GM12878 (cell line): Measurements from ENCODE around the gene ICE1. TPM values are rescaled to one million over a fixed set of nuclear protein-coding genes. Genes with fewer than 3 reads are reported as not detected.
"Not testable (repeated sequence)": the region's sequence is repeated elsewhere in the genome, so short reads cannot be mapped to it uniquely, and the experiment has no call there.

Experiments
- ATAC-seq: fragments of 200-7000 bp; cut with Tn5 transposase; 3 replicates; pipeline ENCODE4 v1.9.1; 2020; ENCODE audit warnings: mild to moderate bottlenecking, moderate library complexity
- BruUV-seq: library from RNA; stranded (reverse); fragments of 400-500 nt; replicated peaks from 2 replicates; lab custom pipeline; 2021; lab: Mats Ljungman, UMichigan
- CTCF ChIA-PET: fragments of 300-600 bp; sonication (Branson Sonifier 250); formaldehyde crosslinking; extraction: SDS; loops from one replicate; lab custom pipeline; 2021; ENCODE audit warnings: inconsistent platforms; lab: Yijun Ruan, JAX
- POLR2A ChIA-PET: fragments of 350-600 bp; formaldehyde crosslinking; extraction: SDS; loops from one replicate; lab custom pipeline; 2021; ENCODE audit warnings: inconsistent platforms; lab: Charles Lee
- RAD21 ChIA-PET: fragments of 300-600 bp; sonication (Branson Sonifier 250); formaldehyde crosslinking; loops from one replicate; lab custom pipeline; 2023; ENCODE audit warnings: antibody characterized with exemption; ENCODE audit not compliant: unreplicated experiment; lab: Charles Lee
- SMC1A ChIA-PET: fragments of 300-600 bp; sonication (Branson Sonifier 250); formaldehyde crosslinking; loops from one replicate; lab custom pipeline; 2023; ENCODE audit not compliant: unreplicated experiment, uncharacterized antibody; lab: Charles Lee
- DNase-seq: peaks from one replicate; pipeline ENCODE4 v3.0.0-alpha.2; 2011; ENCODE audit warnings: low read depth, low spot score
- FAIRE-seq: peaks from 3 replicates; lab custom pipeline; 2011; peaks lifted over from hg19 to GRCh38; lab: Jason Lieb, UNC
- H2AFZ ChIP-seq: 2 replicates; pipeline ENCODE4 v1.6.0; 2011; ENCODE audit warnings: low read depth, low read length, control low read depth; ENCODE audit not compliant: control insufficient read depth
- H3K27ac ChIP-seq: 2 replicates; pipeline ENCODE4 v1.5.1; 2011; ENCODE audit warnings: control low read depth; ENCODE audit not compliant: control insufficient read depth, insufficient read depth
- H3K27me3 ChIP-seq, 2 experiments: replicated peaks in 1 of 2; 2 replicates each; pipeline versions ENCODE4 v1.6.0 to v1.6.1; 2011; ENCODE audit warnings: low read length in 1 of 2; ENCODE audit not compliant: control insufficient read depth in 2 of 2, insufficient read depth in 2 of 2
- H3K36me3 ChIP-seq, 2 experiments: 2 replicates each; pipeline ENCODE4 v1.5.1; 2011; ENCODE audit warnings: low read length in 1 of 2; ENCODE audit not compliant: control insufficient read depth in 2 of 2, insufficient read depth in 2 of 2
- H3K4me1 ChIP-seq: 2 replicates; pipeline ENCODE4 v1.6.1; 2011; ENCODE audit warnings: mild to moderate bottlenecking, low read length, moderate library complexity, mixed read lengths; ENCODE audit not compliant: control insufficient read depth, insufficient read depth
- H3K4me2 ChIP-seq: 2 replicates; pipeline ENCODE4 v1.6.0; 2011; ENCODE audit warnings: control low read depth; ENCODE audit not compliant: control insufficient read depth, insufficient read depth
- H3K4me3 ChIP-seq: fragments of 200-600 bp; sonication (generic); 2 replicates; pipeline ENCODE4 v1.5.1; 2016
- H3K79me2 ChIP-seq: 2 replicates; pipeline ENCODE4 v1.6.0; 2011; ENCODE audit warnings: low read length; ENCODE audit not compliant: control insufficient read depth, insufficient read depth
- H3K9ac ChIP-seq: 2 replicates; pipeline ENCODE4 v1.8.0; 2011; ENCODE audit warnings: low read length, control low read depth, mixed read lengths; ENCODE audit not compliant: control insufficient read depth, insufficient read depth
- H3K9me3 ChIP-seq: replicated peaks from 3 replicates; pipeline ENCODE4 v1.5.1; 2011; ENCODE audit warnings: mild to moderate bottlenecking, low read length; ENCODE audit not compliant: control insufficient read depth, insufficient read depth
- H4K20me1 ChIP-seq: 2 replicates; pipeline ENCODE4 v1.6.0; 2011; ENCODE audit not compliant: control insufficient read depth, insufficient read depth
- ATF3 ChIP-seq: IDR thresholded peaks from 2 replicates; pipeline ENCODE4 v1.6.1; 2011; ENCODE audit warnings: low read depth, mild to moderate bottlenecking, low read length, moderate library complexity, borderline replicate concordance; ENCODE audit errors: extremely low read depth
- KDM1A ChIP-seq: fragments of 200-600 bp; sonication (generic); IDR thresholded peaks from 2 replicates; pipeline ENCODE4 v1.6.1; 2016; ENCODE audit warnings: borderline replicate concordance
- PKNOX1 ChIP-seq: fragments of 450-650 bp; IDR thresholded peaks from 2 replicates; pipeline ENCODE4 v1.6.1; 2016; ENCODE audit warnings: mild to moderate bottlenecking
- RFX5 ChIP-seq: IDR thresholded peaks from 2 replicates; pipeline ENCODE4 v1.6.1; 2011; ENCODE audit warnings: low read depth, low read length, improper control_type of control experiment
- SUPT20H ChIP-seq: IDR thresholded peaks from 2 replicates; pipeline ENCODE4 v1.6.1; 2011; ENCODE audit warnings: low read depth, mild to moderate bottlenecking, low read length, moderate library complexity, borderline replicate concordance; ENCODE audit not compliant: control insufficient read depth
- ZBTB4 ChIP-seq: fragments of 450-650 bp; formaldehyde crosslinking; IDR thresholded peaks from 2 replicates; pipeline ENCODE4 v1.4.0; 2022; ENCODE audit warnings: mild to moderate bottlenecking, moderate library complexity
- ZNF384 ChIP-seq: IDR thresholded peaks from 2 replicates; pipeline ENCODE4 v1.6.1; 2012; ENCODE audit warnings: low read depth, mild to moderate bottlenecking, low read length, improper control_type of control experiment, borderline replicate concordance
- WGBS: methylation state at CpG from one replicate; pipeline ENCODE4 v1.1.6; 2016; ENCODE audit warnings: low lambda C conversion rate; ENCODE audit not compliant: insufficient replicate concordance, insufficient coverage; ENCODE audit errors: missing lambda C conversion rate; 5-methylcytosine and 5-hydroxymethylcytosine counted together
- in situ Hi-C: fragments of 300-500 bp; cut with MboI; formaldehyde crosslinking; loops from 9 replicates; pipeline ENCODE4 v1.14.3; 2018; ENCODE audit warnings: mixed read lengths
- intact Hi-C: fragments of 100-400 bp; cut with micrococcal nuclease; formaldehyde crosslinking; loops from one replicate; pipeline ENCODE4 v1.14.2; 2022; ENCODE audit not compliant: unreplicated experiment
- polyA plus RNA-seq, 11 experiments: library from polyadenylated mRNA; depleted of rRNA in 4 of 11; unstranded in 6 of 11; stranded (reverse) in 5 of 11; fragments of >200 nt; fragmentation: Nextera tagmentation in 4 of 11; fragmentation: Illumina TruSeq in 1 of 11; extraction: Ambion mirVana in 4 of 11; extraction: Trizol in 1 of 11; gene quantifications; 1 replicate in 1 of 11; 2 replicates in 10 of 11; pipeline versions ENCODE4 v1.2.1 to v1.2.3, GENCODE V29; 2011 to 2016; ENCODE audit warnings: inconsistent platforms in 2 of 11, missing spikeins in 2 of 11, low read depth in 1 of 11
- total RNA-seq, 4 experiments: library from RNA; depleted of rRNA in 3 of 4; stranded (reverse); fragments of >200 nt in 3 of 4; fragmentation: Illumina TruSeq in 1 of 4; extraction: Trizol in 1 of 4; gene quantifications; 2 replicates each; pipeline versions ENCODE4 v1.2.1 to v1.2.3, GENCODE V29; 2013 to 2021

The ICE1 gene
- total and polyA plus RNA-seq, 10 of the 15 experiments (the other 5 are each of a cell fraction or from before 2014, with no cell fraction given) = 3.8 to 31.4 (median 18.9) TPM

- Histone ChIP-seq H3K4me3 (no peak overlapping the region), H3K9ac (no peak overlapping the region), H3K36me3 (peaks cover 4 to 11% of the 10 kb centered on the region in 2 experiments; a peak in 3 of 4 replicates), H3K27me3 (no peaks in the 10 kb centered on the region), H4K20me1 (no peaks in the 10 kb centered on the region), H3K27ac (no peak overlapping the region), H3K79me2 (no peaks in the 10 kb centered on the region), H3K4me2 (no peak overlapping the region), H3K9me3 (no peaks in the 10 kb centered on the region; the same call in 2 of the 3 replicates), H3K4me1 (peaks cover 7% of the 10 kb centered on the region; the same call in 1 of the 2 replicates), H2AFZ (no peak overlapping the region)
- ChIA-PET RAD21 (interaction anchor here (0.8 kb wide), 1 partner anchor 1255 kb away, joined by 8 read pairs; no protein-coding TSS in a partner anchor), POLR2A (no interaction called here), CTCF (no interaction called here), SMC1A (no interaction called here)
- intact Hi-C loops (no loop called here), in situ Hi-C loops (loop anchor here (25.0 kb wide), 1 partner anchor 1111 kb away; no protein-coding TSS in a partner anchor)
- WGBS = 98% methylated on average over 2 of the region's 2 CpGs
- DNase-seq = no peak
- ATAC-seq = no peak
- BruUV-seq = no TSS peak
- TF ChIP-seq SUPT20H = no peak
- no peak for TF ChIP-seq PKNOX1
- TF ChIP-seq ZBTB4 (CRISPR knock-in tag) = no peak
- TF ChIP-seq RFX5 = no peak
- TF ChIP-seq ATF3 = no peak
- no peak for TF ChIP-seq ZNF384
- no peak for TF ChIP-seq KDM1A
- peak; percentile 49 for FAIRE-seq
These were observed 53.5 kb downstream of the ICE1 start for GRCh38 chr5:5475975-5476374.

- H2AFZ ChIP-seq, DNase-seq, H3K27me3 ChIP-seq, H3K27ac ChIP-seq, H3K4me3 ChIP-seq, ATAC-seq, intact Hi-C loops, H3K4me1 ChIP-seq, H3K9me3 ChIP-seq, CTCF ChIA-PET, H3K36me3 ChIP-seq, FAIRE-seq, H3K9ac ChIP-seq, BruUV-seq, RAD21 ChIA-PET, H3K79me2 ChIP-seq, H3K4me2 ChIP-seq, H4K20me1 ChIP-seq, SMC1A ChIA-PET: not testable (repeated sequence)
- POLR2A ChIA-PET = interaction anchor here (0.6 kb wide), 1 partner anchor 10 kb away, joined by 3 read pairs; no protein-coding TSS in a partner anchor
- in situ Hi-C loops = loop anchor here (25.0 kb wide), 1 partner anchor 1108 kb away; no protein-coding TSS in a partner anchor
- WGBS = 89% methylated on average over 1 of the region's 1 CpG
These were observed 57.1 kb downstream of the ICE1 start for GRCh38 chr5:5479578-5479977.
